Keratinocyte (primary cell): ENCODE data around the gene MMAB. TPM values are rescaled to one million over a fixed set of nuclear protein-coding genes. Genes with fewer than 3 reads are reported as not detected.

Source experiments
- DNase-seq: peaks from one replicate; pipeline ENCODE4 v3.0.0-alpha.2; 2011; ENCODE audit warnings: low read depth, missing footprints, low spot score
- FAIRE-seq: peaks from 2 replicates; lab custom pipeline; 2011; peaks lifted over from hg19 to GRCh38; lab: Jason Lieb, UNC
- H2AFZ ChIP-seq: 2 replicates; pipeline ENCODE4 v1.6.0; 2012; ENCODE audit warnings: low read length, control low read depth, inconsistent platforms; ENCODE audit not compliant: control insufficient read depth
- H3K27ac ChIP-seq: 2 replicates; pipeline ENCODE4 v1.5.1; 2011; ENCODE audit warnings: low read length; ENCODE audit not compliant: control insufficient read depth, insufficient read depth
- H3K27me3 ChIP-seq: 3 replicates; pipeline ENCODE4 v1.6.0; 2011; ENCODE audit warnings: low read length; ENCODE audit not compliant: control insufficient read depth, insufficient read depth; ENCODE audit errors: extremely low read depth
- H3K36me3 ChIP-seq, 2 experiments: 2 replicates in 1 of 2; 3 replicates in 1 of 2; pipeline ENCODE4 v1.5.1; 2011; ENCODE audit warnings: low read length in 2 of 2, mild to moderate bottlenecking in 1 of 2; ENCODE audit not compliant: control insufficient read depth in 2 of 2, insufficient read depth in 2 of 2; ENCODE audit errors: extremely low read depth in 1 of 2
- H3K4me1 ChIP-seq: 3 replicates; pipeline ENCODE4 v1.5.1; 2011; ENCODE audit warnings: low read length; ENCODE audit not compliant: control insufficient read depth, insufficient read depth; ENCODE audit errors: extremely low read depth
- H3K4me2 ChIP-seq: 3 replicates; pipeline ENCODE4 v1.6.0; 2011; ENCODE audit warnings: low read depth, low read length; ENCODE audit not compliant: control insufficient read depth, insufficient read depth; ENCODE audit errors: extremely low read depth
- H3K4me3 ChIP-seq, 3 experiments: fragments of 200-600 bp in 1 of 3; sonication (generic) in 1 of 3; 2 replicates in 2 of 3; 3 replicates in 1 of 3; pipeline ENCODE4 v1.5.1; 2011 to 2016; ENCODE audit warnings: low read length in 3 of 3, mild to moderate bottlenecking in 3 of 3, control low read depth in 2 of 3, inconsistent platforms in 1 of 3, low read depth in 1 of 3, mixed read lengths in 1 of 3, mixed run types in 1 of 3, moderate library complexity in 1 of 3; ENCODE audit not compliant: control insufficient read depth in 2 of 3, insufficient read depth in 2 of 3; ENCODE audit errors: extremely low read depth in 1 of 3
- H3K79me2 ChIP-seq: 2 replicates; pipeline ENCODE4 v1.6.0; 2012; ENCODE audit warnings: low read length; ENCODE audit not compliant: control insufficient read depth, insufficient read depth
- H3K9ac ChIP-seq: 3 replicates; pipeline ENCODE4 v1.6.0; 2011; ENCODE audit warnings: low read length; ENCODE audit not compliant: control insufficient read depth, insufficient read depth; ENCODE audit errors: extremely low read depth
- H3K9me1 ChIP-seq: 3 replicates; pipeline ENCODE4 v1.6.0; 2011; ENCODE audit warnings: low read length; ENCODE audit not compliant: control insufficient read depth, insufficient read depth; ENCODE audit errors: extremely low read depth
- H3K9me3 ChIP-seq: 2 replicates; pipeline ENCODE4 v1.5.1; 2012; ENCODE audit warnings: low read depth, low read length; ENCODE audit not compliant: control insufficient read depth
- H4K20me1 ChIP-seq: 3 replicates; pipeline ENCODE4 v1.6.0; 2011; ENCODE audit warnings: low read length; ENCODE audit not compliant: control insufficient read depth, insufficient read depth; ENCODE audit errors: extremely low read depth
- EZH2 ChIP-seq: IDR thresholded peaks from one replicate; pipeline ENCODE4 v1.6.1; 2012; ENCODE audit warnings: inconsistent platforms, mild to moderate bottlenecking, low read length, moderate library complexity
- dilution Hi-C: fragments of 300-500 bp; cut with MboI; formaldehyde crosslinking; loops from one replicate; pipeline ENCODE4 v1.7.0; 2020; ENCODE audit warnings: low sequenced_read_pairs; ENCODE audit not compliant: extremely low pct_ligation_motif_present
- polyA plus RNA-seq, 5 experiments: library from polyadenylated mRNA; depleted of rRNA in 3 of 5; stranded (reverse) in 3 of 5; stranded (forward) in 1 of 5; unstranded in 1 of 5; fragments of >200 nt; gene quantifications; 1 replicate in 1 of 5; 2 replicates in 3 of 5; 3 replicates in 1 of 5; pipeline versions ENCODE4 v1.2.1 to v1.2.3, GENCODE V29; 2011 to 2012; ENCODE audit warnings: missing spikeins in 2 of 5, low read depth in 1 of 5, low replicate concordance in 1 of 5
- TF ChIP-seq, protein P1 (sequence below), 3 experiments: IDR thresholded peaks in 1 of 3; conservative IDR thresholded peaks in 1 of 3; optimal IDR thresholded peaks in 1 of 3; 2 replicates in 2 of 3; 3 replicates in 1 of 3; pipeline versions ENCODE3 to v1.5.1; 2011; ENCODE audit warnings: low read length in 3 of 3, mild to moderate bottlenecking in 3 of 3, moderate library complexity in 2 of 3, control low read depth in 1 of 3, inconsistent platforms in 1 of 3; ENCODE audit not compliant: insufficient read depth in 2 of 3; ENCODE audit errors: extremely low read depth in 1 of 3

MMAB gene
- polyA plus RNA-seq, 1 donor (not counting 4 experiments of a cell fraction or from before 2014, with no cell fraction given), result 30.6 TPM

DNA sequence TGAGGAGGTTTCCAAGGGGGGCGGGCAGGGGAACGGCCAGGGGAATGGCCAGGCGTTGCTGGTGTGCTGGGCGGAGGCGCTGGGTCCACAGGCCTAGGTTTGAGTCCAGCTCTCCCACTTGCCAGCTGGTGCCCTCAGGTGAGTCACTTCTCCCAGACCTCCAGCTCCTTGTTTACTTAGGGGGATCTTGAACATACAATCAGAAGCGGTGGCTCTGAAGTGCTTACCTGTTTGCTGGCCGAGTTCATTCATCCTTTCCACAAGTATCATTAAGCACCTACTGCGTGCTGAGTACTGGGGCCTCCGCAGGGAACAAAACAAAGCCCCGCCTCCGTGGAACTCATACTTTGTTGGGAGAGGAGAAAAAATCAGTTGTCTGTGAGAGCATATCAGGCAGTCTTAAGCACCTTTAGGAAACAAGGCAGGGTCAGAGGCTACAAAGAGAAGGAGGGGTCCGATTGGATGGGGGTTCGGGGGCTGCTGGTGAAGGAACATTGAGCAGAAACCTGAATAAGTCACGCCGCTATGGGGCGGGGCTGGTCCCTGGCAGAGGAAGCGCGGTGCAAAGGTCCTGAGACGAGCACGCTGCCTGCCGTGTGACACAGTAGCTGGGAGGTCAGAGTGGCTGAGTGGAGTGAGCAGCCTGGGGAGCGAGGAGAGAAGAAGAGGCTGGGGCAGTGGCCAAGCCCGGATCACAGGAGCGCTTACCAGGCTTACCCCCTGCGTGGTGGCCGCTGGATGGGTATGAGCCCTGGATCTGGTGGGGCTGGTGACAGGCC, 15.3 kb upstream of the MMAB start:
- Histone ChIP-seq H3K27me3 (no peaks in the 10 kb centered on the region), H4K20me1 (peaks cover 3% of the 10 kb centered on the region), H3K36me3 (peaks cover 29 to 34% of the 10 kb centered on the region in 2 experiments)

DNA sequence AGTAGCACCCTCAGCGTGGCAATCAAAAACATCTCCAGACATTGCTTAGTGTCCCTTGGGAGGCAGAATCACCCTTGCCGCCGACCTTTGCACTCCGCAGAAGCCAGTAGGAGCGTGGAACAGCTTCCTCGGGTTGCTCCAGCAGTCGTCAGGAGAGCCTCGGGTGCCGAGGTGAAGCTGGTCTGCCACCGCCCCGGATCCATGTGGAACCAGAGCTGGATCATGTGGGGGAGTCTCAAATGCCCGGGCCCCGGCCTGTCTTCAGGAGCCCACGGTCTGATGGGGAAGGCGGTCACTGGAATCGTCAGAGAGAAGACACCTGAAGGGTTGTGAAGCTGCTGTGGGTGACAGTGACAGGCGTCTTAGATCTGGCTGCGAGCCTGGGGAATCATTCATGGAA, 14.6 kb upstream of the MMAB start:
- H3K4me2 ChIP-seq, result no peak overlapping the region
- no peak overlapping the region for H3K27ac ChIP-seq
- dilution Hi-C loops, result no loop called here
- H3K36me3 ChIP-seq, result peaks cover 26 to 31% of the 10 kb centered on the region in 2 experiments
- no peak overlapping the region for H3K9ac ChIP-seq
- H4K20me1 ChIP-seq, result peaks cover 3% of the 10 kb centered on the region
- no peaks in the 10 kb centered on the region for H3K9me1 ChIP-seq
- H3K4me3 ChIP-seq, result no peak overlapping the region
- no peaks in the 10 kb centered on the region for H3K4me1 ChIP-seq
- H3K27me3 ChIP-seq, result no peaks in the 10 kb centered on the region
- TF ChIP-seq EZH2, result no peak
- TF ChIP-seq, protein P1, sequence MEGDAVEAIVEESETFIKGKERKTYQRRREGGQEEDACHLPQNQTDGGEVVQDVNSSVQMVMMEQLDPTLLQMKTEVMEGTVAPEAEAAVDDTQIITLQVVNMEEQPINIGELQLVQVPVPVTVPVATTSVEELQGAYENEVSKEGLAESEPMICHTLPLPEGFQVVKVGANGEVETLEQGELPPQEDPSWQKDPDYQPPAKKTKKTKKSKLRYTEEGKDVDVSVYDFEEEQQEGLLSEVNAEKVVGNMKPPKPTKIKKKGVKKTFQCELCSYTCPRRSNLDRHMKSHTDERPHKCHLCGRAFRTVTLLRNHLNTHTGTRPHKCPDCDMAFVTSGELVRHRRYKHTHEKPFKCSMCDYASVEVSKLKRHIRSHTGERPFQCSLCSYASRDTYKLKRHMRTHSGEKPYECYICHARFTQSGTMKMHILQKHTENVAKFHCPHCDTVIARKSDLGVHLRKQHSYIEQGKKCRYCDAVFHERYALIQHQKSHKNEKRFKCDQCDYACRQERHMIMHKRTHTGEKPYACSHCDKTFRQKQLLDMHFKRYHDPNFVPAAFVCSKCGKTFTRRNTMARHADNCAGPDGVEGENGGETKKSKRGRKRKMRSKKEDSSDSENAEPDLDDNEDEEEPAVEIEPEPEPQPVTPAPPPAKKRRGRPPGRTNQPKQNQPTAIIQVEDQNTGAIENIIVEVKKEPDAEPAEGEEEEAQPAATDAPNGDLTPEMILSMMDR (optimal IDR thresholded peaks at IDR 0.05 in 1 of 3, IDR thresholded peaks at IDR 0.05 in 1 of 3, conservative IDR thresholded peaks at IDR 0.05 in 1 of 3; ENCODE audit: extremely low read depth in 1 of 3, insufficient read depth in 2 of 3, low read length in 3 of 3), result no peak
- FAIRE-seq (no peak), DNase-seq (no peak)
- H3K9me3 ChIP-seq, result no peaks in the 10 kb centered on the region
- H3K79me2 ChIP-seq, result no peaks in the 10 kb centered on the region
- H2AFZ ChIP-seq, result no peak overlapping the region

More for the DNA sequence above, 15.3 kb upstream of the MMAB start:
- no peaks in the 10 kb centered on the region for H3K4me1 ChIP-seq
- H3K4me2 ChIP-seq, result no peak overlapping the region
- H3K4me3 ChIP-seq, result no peak overlapping the region
- no peaks in the 10 kb centered on the region for H3K79me2 ChIP-seq
- dilution Hi-C loops, result no loop called here
- H3K27ac ChIP-seq, result no peak overlapping the region
- DNase-seq, result no peak
- no peak for FAIRE-seq
- H3K9me1 ChIP-seq, result no peaks in the 10 kb centered on the region
- no peak overlapping the region for H2AFZ ChIP-seq
- TF ChIP-seq, protein P1 (optimal IDR thresholded peaks at IDR 0.05 in 1 of 3, IDR thresholded peaks at IDR 0.05 in 1 of 3, conservative IDR thresholded peaks at IDR 0.05 in 1 of 3; ENCODE audit: extremely low read depth in 1 of 3, insufficient read depth in 2 of 3, low read length in 3 of 3), result no peak
- TF ChIP-seq EZH2, result no peak
- no peaks in the 10 kb centered on the region for H3K9me3 ChIP-seq
- no peak overlapping the region for H3K9ac ChIP-seq
